ENCODE data around the gene WDR38. TPM values are rescaled to one million over a fixed set of nuclear protein-coding genes. Genes with fewer than 3 reads are reported as not detected.
A peak's percentile ranks its signal among the peaks of the same experiment; 100 is the strongest.

WDR38 gene
- total and polyA plus RNA-seq, 8 donors: 1.3 to 8.3 (median 3.6) TPM; not detected in 1

- Histone ChIP-seq H3K4me3 (no peak overlapping the region), H3K4me1 (no peaks in the 10 kb centered on the region), H3K27me3 (no peaks in the 10 kb centered on the region), H3K9me3 (no peaks in the 10 kb centered on the region), H3K27ac (no peak overlapping the region), H3K36me3 (peaks cover 0 to 99% of the 10 kb centered on the region in 2 donors)
- DNase-seq (no peak), ATAC-seq (no peak)
- intact Hi-C loops (cut with DNase I): no loop called here
- TF ChIP-seq CTCF (IDR thresholded peaks at IDR 0.05): no peak
Observed at GRCh38 chr9:124887832-124888231, 34.6 kb downstream of the WDR38 start.

GRCh38 chr9:124889006-124889405 is 35.7 kb downstream of the WDR38 start:
- Histone ChIP-seq H3K9me3 (no peaks in the 10 kb centered on the region), H3K4me1 (no peaks in the 10 kb centered on the region), H3K27ac (no peak overlapping the region), H3K36me3 (peaks cover 0 to 100% of the 10 kb centered on the region in 2 donors), H3K27me3 (no peaks in the 10 kb centered on the region), H3K4me3 (no peak overlapping the region)
- intact Hi-C loops (cut with DNase I): no loop called here
- TF ChIP-seq CTCF (IDR thresholded peaks at IDR 0.05): no peak
- DNase-seq: no peak
- no peak for ATAC-seq

GRCh38 chr9:124890179-124890578 is 36.9 kb downstream of the WDR38 start:
- H3K9me3 ChIP-seq: no peaks in the 10 kb centered on the region
- H3K4me1 ChIP-seq: no peaks in the 10 kb centered on the region
- ATAC-seq (no peak), DNase-seq (no peak)
- TF ChIP-seq CTCF (IDR thresholded peaks at IDR 0.05): no peak
- no peak overlapping the region for H3K4me3 ChIP-seq
- intact Hi-C loops (cut with DNase I): no loop called here
- no peak overlapping the region for H3K27ac ChIP-seq
- H3K36me3 ChIP-seq: peaks cover 0 to 95% of the 10 kb centered on the region in 2 donors
- H3K27me3 ChIP-seq: no peaks in the 10 kb centered on the region

- DNase-seq: no peak
- ATAC-seq: no peak
- Histone ChIP-seq H3K4me3 (no peak overlapping the region), H3K27ac (no peak overlapping the region), H3K4me1 (no peaks in the 10 kb centered on the region), H3K9me3 (no peaks in the 10 kb centered on the region), H3K36me3 (peaks cover 3 to 88% of the 10 kb centered on the region in 2 donors), H3K27me3 (no peaks in the 10 kb centered on the region)
- no peak for TF ChIP-seq CTCF (IDR thresholded peaks at IDR 0.05)
- intact Hi-C loops (cut with DNase I): no loop called here
Observed at GRCh38 chr9:124894035-124894740, 40.9 kb downstream of the WDR38 start.

- H3K9me3 ChIP-seq: no peaks in the 10 kb centered on the region
- no peaks in the 10 kb centered on the region for H3K27me3 ChIP-seq
- H3K27ac ChIP-seq: no peak overlapping the region
- TF ChIP-seq CTCF (IDR thresholded peaks at IDR 0.05): no peak
- H3K4me1 ChIP-seq: no peaks in the 10 kb centered on the region
- H3K4me3 ChIP-seq: no peak overlapping the region
- DNase-seq (peak in 1 of 4 donors; percentile 33), ATAC-seq (peak; percentile 64)
- H3K36me3 ChIP-seq: peaks cover 3 to 88% of the 10 kb centered on the region in 2 donors
- intact Hi-C loops (cut with DNase I): no loop called here
Observed at GRCh38 chr9:124894741-124895170, 41.5 kb downstream of the WDR38 start.
